HG03159 (cell line): Measurements from ENCODE around the gene AIPL1.

Experiments used
- ATAC-seq: cut with Tn5 transposase; IDR thresholded peaks from one replicate; pipeline ENCODE4 v1.9.1; 2021; ENCODE audit warnings: mild to moderate bottlenecking, moderate library complexity; ENCODE audit not compliant: unreplicated experiment

AIPL1 gene

DNA sequence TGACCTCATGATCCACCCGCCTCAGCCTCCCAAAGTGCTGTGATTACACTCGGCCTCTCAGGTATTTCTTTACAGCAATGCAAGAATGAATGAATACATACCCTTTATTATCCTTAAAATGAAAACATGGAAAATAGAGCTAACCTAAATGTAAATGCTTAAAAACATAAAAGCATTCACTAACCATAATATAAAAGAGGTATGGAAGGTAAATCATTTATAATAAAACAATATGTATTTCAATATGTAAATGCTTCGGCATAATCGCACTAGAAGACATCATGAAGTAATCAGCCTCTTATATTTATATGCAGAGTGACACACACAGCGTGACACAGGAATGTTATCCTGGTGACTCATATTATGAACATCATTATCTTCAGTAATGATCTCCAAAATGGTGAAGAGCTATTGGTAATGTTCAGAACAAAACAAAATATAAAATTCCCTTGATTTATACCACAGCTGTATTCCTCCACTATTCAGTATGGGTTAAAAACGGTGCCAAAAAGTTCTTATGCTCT, 53.9 kb downstream of the AIPL1 start:
- no peak for ATAC-seq

DNA sequence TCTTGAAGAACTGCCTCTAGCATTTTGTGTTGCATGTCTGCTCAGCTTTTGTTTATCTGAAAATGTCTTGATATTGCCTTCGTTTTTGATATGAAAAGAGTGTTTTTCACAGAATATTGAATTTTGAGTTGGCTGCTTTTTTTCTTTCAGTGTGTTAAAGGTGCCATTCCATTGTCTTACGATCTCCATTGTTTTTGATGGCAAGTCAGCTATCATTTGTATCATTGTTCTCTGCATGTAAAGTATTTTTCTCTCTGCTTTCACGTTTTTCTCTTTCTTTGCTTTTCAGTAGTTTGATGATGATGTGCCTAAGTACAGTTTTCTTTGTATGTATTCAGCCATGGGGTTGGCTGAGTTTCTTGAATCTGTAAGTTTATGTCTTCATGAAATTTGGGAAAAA, 57.0 kb downstream of the AIPL1 start:
- ATAC-seq = no peak

DNA sequence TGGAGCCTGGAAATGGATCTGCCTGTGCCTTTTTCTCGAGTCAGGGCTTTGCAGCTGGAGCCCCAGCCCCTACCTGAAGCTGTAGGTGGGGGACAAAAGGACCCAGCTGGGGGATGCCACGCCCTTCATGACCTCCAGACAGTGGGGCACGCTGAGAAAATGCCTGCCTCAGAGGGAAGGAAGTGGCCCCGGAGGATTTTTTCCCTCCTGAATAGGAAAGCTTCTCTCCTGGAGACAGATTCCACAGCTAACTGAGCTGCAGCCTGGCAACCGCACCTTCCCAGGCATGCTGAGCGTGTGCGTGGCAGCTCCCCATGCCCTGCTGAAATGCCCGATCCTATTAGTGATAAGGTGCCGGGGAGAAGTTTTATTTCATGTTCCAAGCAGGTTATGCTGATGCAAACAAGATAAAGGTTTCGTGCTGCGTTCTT, 58.0 kb downstream of the AIPL1 start:
- ATAC-seq = no peak

GRCh38 chr17:6374761-6375312, 60.1 kb downstream of the AIPL1 start:
- no peak for ATAC-seq

DNA sequence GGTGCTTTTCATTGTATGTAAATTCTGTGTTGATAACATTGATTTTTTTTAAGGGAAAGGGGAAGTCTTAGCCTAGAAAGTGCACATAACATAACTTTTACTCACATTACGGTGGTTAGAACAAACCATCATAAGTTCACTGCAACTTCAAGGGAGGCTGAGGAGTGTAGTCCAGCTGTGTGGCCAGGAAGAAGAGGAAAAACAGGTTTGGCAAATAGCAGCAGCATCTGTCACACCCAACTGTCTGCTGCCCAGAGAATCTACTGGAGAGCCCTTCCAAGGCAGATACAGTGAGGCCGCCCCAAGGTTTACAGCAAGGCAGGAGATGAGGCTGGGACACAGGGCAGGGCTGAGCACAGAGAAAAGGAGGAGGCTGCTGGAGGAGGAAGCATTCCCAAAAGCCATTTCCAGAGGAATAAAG, 60.6 kb downstream of the AIPL1 start:
- no peak for ATAC-seq
